Activated gamma-delta T cell treated with Interleukin-2 at 50 U/mL for 16 hours (primary cell): Measurements from ENCODE around the gene AFP.

ENCODE experiments used
- DNase-seq: peaks from one replicate; pipeline ENCODE4 v3.0.0-alpha.2; 2020

AFP gene

GRCh38 chr4:73415807-73416238, 20.2 kb upstream of the AFP start:
- DNase-seq, result no peak

- DNase-seq, result no peak
Measured at GRCh38 chr4:73416423-73417087, 19.5 kb upstream of the AFP start.

- DNase-seq, result no peak
Measured at GRCh38 chr4:73417342-73417741, 18.7 kb upstream of the AFP start.

- DNase-seq, result no peak
Measured at GRCh38 chr4:73417973-73418372, 18.0 kb upstream of the AFP start.

GRCh38 chr4:73418677-73419076, 17.3 kb upstream of the AFP start:
- DNase-seq, result no peak

- no peak for DNase-seq
Measured at GRCh38 chr4:73419106-73420038, 16.6 kb upstream of the AFP start.

- DNase-seq, result no peak
Measured at GRCh38 chr4:73420615-73421014, 15.4 kb upstream of the AFP start.

GRCh38 chr4:73421708-73422457, 14.1 kb upstream of the AFP start:
- DNase-seq, result no peak

- DNase-seq, result no peak
Measured at GRCh38 chr4:73422458-73422752, 13.6 kb upstream of the AFP start.

- no peak for DNase-seq
Measured at GRCh38 chr4:73423184-73423583, 12.8 kb upstream of the AFP start.

- no peak for DNase-seq
Measured at GRCh38 chr4:73426666-73427065, 9.4 kb upstream of the AFP start.

GRCh38 chr4:73429118-73429517, 6.9 kb upstream of the AFP start:
- DNase-seq, result no peak

GRCh38 chr4:73429826-73430587, 6.0 kb upstream of the AFP start:
- DNase-seq, result no peak

GRCh38 chr4:73431813-73432168, 4.2 kb upstream of the AFP start:
- no peak for DNase-seq

- no peak for DNase-seq
Measured at GRCh38 chr4:73432169-73433000, 3.6 kb upstream of the AFP start.

GRCh38 chr4:73433140-73433539, 2.9 kb upstream of the AFP start:
- DNase-seq, result no peak

- DNase-seq, result no peak
Measured at GRCh38 chr4:73434311-73434710, 1.7 kb upstream of the AFP start.

- no peak for DNase-seq
Measured at GRCh38 chr4:73436674-73437557, 895 bp downstream of the AFP start.

GRCh38 chr4:73437558-73437956, 1.5 kb downstream of the AFP start:
- no peak for DNase-seq

GRCh38 chr4:73438048-73438447, 2.0 kb downstream of the AFP start:
- no peak for DNase-seq

- DNase-seq, result no peak
Measured at GRCh38 chr4:73438582-73439215, 2.7 kb downstream of the AFP start.
